Activated naive CD8-positive, alpha-beta T cell treated with anti-CD3 and anti-CD28 coated beads, Interleukin-2, amount 50 U/mL, for 24 hours (primary cell): ENCODE measurements around the gene OPN1SW.

Source experiments
- ATAC-seq: fragments of 150-1000 bp; cut with Tn5 transposase; one replicate; pipeline ENCODE4 v1.10.0; 2021
- DNase-seq: peaks from one replicate; pipeline ENCODE4 v3.0.0; 2021
- H3K27ac Mint-ChIP-seq: one replicate; pipeline ENCODE4 v1.8.0; 2021; ENCODE audit warnings: mild to moderate bottlenecking, mixed read lengths
- H3K27me3 Mint-ChIP-seq: one replicate; pipeline ENCODE4 v1.8.0; 2021; ENCODE audit warnings: mixed read lengths
- H3K36me3 Mint-ChIP-seq: one replicate; pipeline ENCODE4 v1.8.0; 2021; ENCODE audit warnings: low read depth, mixed read lengths
- H3K4me1 Mint-ChIP-seq: one replicate; pipeline ENCODE4 v1.8.0; 2021; ENCODE audit warnings: mixed read lengths
- H3K4me3 Mint-ChIP-seq: one replicate; pipeline ENCODE4 v1.8.0; 2021; ENCODE audit warnings: mild to moderate bottlenecking, moderate library complexity, mixed read lengths
- H3K9me3 Mint-ChIP-seq: one replicate; pipeline ENCODE4 v1.8.0; 2021; ENCODE audit warnings: mixed read lengths

Gene OPN1SW

GRCh38 chr7:128801667-128802418, 26.2 kb upstream of the OPN1SW start:
- H3K36me3 Mint-ChIP-seq = no peaks in the 10 kb centered on the region
- H3K27ac Mint-ChIP-seq = no peak overlapping the region
- ATAC-seq = no peak
- H3K4me3 Mint-ChIP-seq = no peak overlapping the region
- H3K9me3 Mint-ChIP-seq = no peaks in the 10 kb centered on the region
- no peaks in the 10 kb centered on the region for H3K27me3 Mint-ChIP-seq
- no peaks in the 10 kb centered on the region for H3K4me1 Mint-ChIP-seq
- no peak for DNase-seq

GRCh38 chr7:128801003-128801402, 25.4 kb upstream of the OPN1SW start:
- no peak for DNase-seq
- Mint-ChIP-seq H3K36me3 (no peaks in the 10 kb centered on the region), H3K27me3 (no peaks in the 10 kb centered on the region), H3K4me3 (no peak overlapping the region), H3K9me3 (no peaks in the 10 kb centered on the region), H3K27ac (no peak overlapping the region), H3K4me1 (no peaks in the 10 kb centered on the region)
- no peak for ATAC-seq

GRCh38 chr7:128800567-128800966, 25.0 kb upstream of the OPN1SW start:
- ATAC-seq (no peak), DNase-seq (no peak)
- Mint-ChIP-seq H3K27ac (no peak overlapping the region), H3K9me3 (no peaks in the 10 kb centered on the region), H3K4me1 (no peaks in the 10 kb centered on the region), H3K36me3 (no peaks in the 10 kb centered on the region), H3K27me3 (no peaks in the 10 kb centered on the region), H3K4me3 (no peak overlapping the region)

- H3K27me3 Mint-ChIP-seq = no peaks in the 10 kb centered on the region
- no peak for ATAC-seq
- no peaks in the 10 kb centered on the region for H3K4me1 Mint-ChIP-seq
- no peaks in the 10 kb centered on the region for H3K36me3 Mint-ChIP-seq
- no peak for DNase-seq
- H3K4me3 Mint-ChIP-seq = no peak overlapping the region
- no peak overlapping the region for H3K27ac Mint-ChIP-seq
- no peaks in the 10 kb centered on the region for H3K9me3 Mint-ChIP-seq
Measured at GRCh38 chr7:128799451-128799850, 23.9 kb upstream of the OPN1SW start.

DNA sequence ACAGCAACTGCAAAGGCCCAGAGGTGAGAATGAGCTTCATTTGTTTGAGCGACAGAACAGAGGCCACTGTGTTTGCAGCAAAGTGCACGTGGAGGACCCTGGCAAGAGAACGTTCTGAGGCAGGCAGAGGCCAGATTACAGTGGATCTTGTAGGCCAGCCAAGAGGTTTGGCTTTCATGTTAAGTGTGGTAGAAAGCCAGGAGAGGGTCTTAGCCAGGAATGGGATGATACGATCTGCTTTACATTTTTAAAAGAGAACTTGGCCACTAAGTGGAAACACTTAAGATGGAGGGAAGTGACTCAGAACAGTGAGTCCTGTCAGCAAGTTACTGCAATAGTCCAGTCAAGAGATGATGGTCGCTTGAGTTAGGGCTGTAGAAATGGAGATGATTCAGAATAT, 20.7 kb upstream of the OPN1SW start:
- H3K4me3 Mint-ChIP-seq = no peak overlapping the region
- no peaks in the 10 kb centered on the region for H3K36me3 Mint-ChIP-seq
- H3K9me3 Mint-ChIP-seq = no peaks in the 10 kb centered on the region
- no peak for ATAC-seq
- no peak overlapping the region for H3K27ac Mint-ChIP-seq
- DNase-seq = no peak
- H3K27me3 Mint-ChIP-seq = no peaks in the 10 kb centered on the region
- no peaks in the 10 kb centered on the region for H3K4me1 Mint-ChIP-seq

GRCh38 chr7:128795129-128795528, 19.5 kb upstream of the OPN1SW start:
- no peaks in the 10 kb centered on the region for H3K36me3 Mint-ChIP-seq
- no peak overlapping the region for H3K27ac Mint-ChIP-seq
- peaks cover 3% of the 10 kb centered on the region for H3K27me3 Mint-ChIP-seq
- no peaks in the 10 kb centered on the region for H3K9me3 Mint-ChIP-seq
- no peak overlapping the region for H3K4me3 Mint-ChIP-seq
- H3K4me1 Mint-ChIP-seq = peaks cover 5% of the 10 kb centered on the region
- no peak for DNase-seq
- ATAC-seq = no peak

DNA sequence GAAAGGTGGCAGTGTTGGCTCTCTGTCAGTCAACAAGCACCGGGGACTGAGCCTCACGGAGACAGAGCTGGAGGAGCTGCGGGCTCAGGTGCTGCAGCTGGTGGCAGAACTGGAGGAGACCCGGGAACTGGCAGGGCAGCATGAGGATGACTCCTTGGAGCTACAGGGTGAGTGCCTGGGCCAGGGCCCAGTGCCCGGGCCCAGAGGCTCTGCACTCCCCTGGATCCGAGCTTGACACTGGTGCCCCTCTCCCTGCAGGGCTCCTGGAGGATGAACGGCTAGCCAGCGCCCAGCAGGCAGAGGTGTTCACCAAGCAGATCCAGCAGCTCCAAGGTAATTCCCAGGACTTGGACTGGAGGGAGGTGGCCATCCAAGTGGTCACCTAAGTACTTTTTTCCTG, 18.8 kb upstream of the OPN1SW start:
- peaks cover 7% of the 10 kb centered on the region for H3K27me3 Mint-ChIP-seq
- H3K9me3 Mint-ChIP-seq = no peaks in the 10 kb centered on the region
- no peak overlapping the region for H3K4me3 Mint-ChIP-seq
- H3K36me3 Mint-ChIP-seq = no peaks in the 10 kb centered on the region
- peaks cover 6% of the 10 kb centered on the region for H3K4me1 Mint-ChIP-seq
- H3K27ac Mint-ChIP-seq = no peak overlapping the region
- ATAC-seq (no peak), DNase-seq (no peak)

GRCh38 chr7:128794020-128794419, 18.4 kb upstream of the OPN1SW start:
- DNase-seq (no peak), ATAC-seq (no peak)
- H3K27ac Mint-ChIP-seq = no peak overlapping the region
- H3K4me3 Mint-ChIP-seq = no peak overlapping the region
- H3K27me3 Mint-ChIP-seq = peaks cover 7% of the 10 kb centered on the region
- no peaks in the 10 kb centered on the region for H3K9me3 Mint-ChIP-seq
- peaks cover 6% of the 10 kb centered on the region for H3K4me1 Mint-ChIP-seq
- H3K36me3 Mint-ChIP-seq = no peaks in the 10 kb centered on the region

- peaks cover 6% of the 10 kb centered on the region for H3K4me1 Mint-ChIP-seq
- no peaks in the 10 kb centered on the region for H3K9me3 Mint-ChIP-seq
- no peaks in the 10 kb centered on the region for H3K36me3 Mint-ChIP-seq
- ATAC-seq = no peak
- no peak for DNase-seq
- no peak overlapping the region for H3K27ac Mint-ChIP-seq
- H3K4me3 Mint-ChIP-seq = no peak overlapping the region
- peaks cover 7% of the 10 kb centered on the region for H3K27me3 Mint-ChIP-seq
Measured at GRCh38 chr7:128793181-128793547, 17.6 kb upstream of the OPN1SW start.

DNA sequence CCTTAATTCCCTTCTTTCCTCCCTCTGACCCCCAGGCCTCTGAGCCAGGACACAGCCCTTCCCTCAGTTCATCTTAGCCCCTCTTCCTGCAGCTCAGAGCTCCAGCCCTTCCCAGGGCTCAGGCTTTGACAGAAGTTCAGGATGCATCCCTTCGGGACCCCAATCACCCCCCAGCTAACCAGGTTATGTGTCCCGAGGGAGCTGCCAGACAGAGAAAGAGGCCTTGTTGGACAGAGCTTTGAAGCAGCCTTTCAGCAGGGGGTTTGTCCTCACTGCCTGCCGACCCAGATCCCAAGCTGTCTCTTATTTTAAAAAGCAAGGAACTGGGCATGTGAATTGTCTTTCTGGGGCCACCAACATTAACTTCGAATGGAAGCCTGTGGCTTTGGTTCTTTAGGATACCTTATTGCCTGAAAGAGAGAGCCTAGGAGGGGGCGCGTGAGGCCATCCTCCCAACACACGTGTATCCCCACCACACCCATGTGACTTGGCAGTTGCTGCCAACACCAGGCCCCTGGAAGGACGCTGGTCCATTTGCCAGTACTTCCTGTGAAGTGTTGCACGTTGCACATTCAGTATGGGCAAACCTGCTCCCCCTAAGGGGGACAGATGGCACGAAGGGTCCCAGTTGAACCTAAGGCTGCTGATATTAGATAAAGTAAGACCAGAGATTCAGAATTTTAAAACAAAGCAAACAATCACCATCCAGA, 17.0 kb upstream of the OPN1SW start:
- H3K27me3 Mint-ChIP-seq = peaks cover 7% of the 10 kb centered on the region
- H3K4me1 Mint-ChIP-seq = peaks cover 6% of the 10 kb centered on the region
- H3K4me3 Mint-ChIP-seq = peak overlapping the region; percentile 23
- no peak overlapping the region for H3K27ac Mint-ChIP-seq
- no peaks in the 10 kb centered on the region for H3K36me3 Mint-ChIP-seq
- DNase-seq (no peak), ATAC-seq (no peak)
- H3K9me3 Mint-ChIP-seq = no peaks in the 10 kb centered on the region

- Mint-ChIP-seq H3K4me1 (peaks cover 6% of the 10 kb centered on the region), H3K36me3 (no peaks in the 10 kb centered on the region), H3K27me3 (peaks cover 10% of the 10 kb centered on the region), H3K27ac (no peak overlapping the region), H3K4me3 (peak overlapping the region; percentile 81), H3K9me3 (no peaks in the 10 kb centered on the region)
- no peak for ATAC-seq
- DNase-seq = no peak
Measured at GRCh38 chr7:128791972-128792327, 16.4 kb upstream of the OPN1SW start.

DNA sequence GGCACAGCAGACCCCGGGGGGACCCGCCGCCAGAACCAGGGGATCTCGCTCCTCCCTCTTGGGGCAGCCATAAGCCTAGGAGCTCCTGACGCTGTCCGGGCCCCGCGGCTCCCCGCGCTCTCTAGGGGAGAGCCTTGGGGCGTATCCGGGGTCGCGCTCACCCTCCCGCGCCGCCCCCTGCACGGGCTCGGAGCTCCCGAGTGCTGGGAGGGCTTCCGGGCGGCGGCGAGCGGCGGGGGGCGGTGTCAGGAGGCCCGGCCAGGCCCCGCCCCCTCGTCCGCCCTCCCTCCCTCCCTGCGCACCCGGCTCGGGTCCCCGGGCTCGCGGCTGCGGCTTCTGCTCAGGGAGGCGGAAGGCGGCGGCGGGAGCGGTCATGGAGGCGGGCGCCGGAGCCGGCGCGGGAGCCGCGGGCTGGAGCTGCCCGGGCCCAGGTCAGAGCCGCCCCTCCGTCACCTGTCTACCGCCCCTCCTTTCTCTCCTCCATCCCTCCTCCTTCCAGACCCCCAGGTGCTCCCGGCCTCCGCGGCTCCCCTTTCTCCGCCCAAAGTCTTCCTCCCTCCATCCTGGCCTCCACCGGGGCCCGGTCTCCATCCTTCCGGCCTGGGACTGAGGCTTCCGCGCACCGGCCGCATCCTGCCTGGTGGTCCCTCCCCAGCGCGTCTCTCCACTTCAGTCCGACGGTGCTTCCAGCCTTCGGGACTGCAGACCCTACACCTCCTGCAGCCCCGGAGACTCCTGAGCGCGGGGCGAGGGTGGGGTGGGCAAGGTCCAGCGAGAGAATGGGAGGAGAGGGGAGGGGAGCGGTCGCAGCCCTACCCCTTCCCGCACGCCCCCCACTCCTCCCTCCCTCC, 15.8 kb upstream of the OPN1SW start, which contains the start of gene CCDC136:
CCDC136 (plus strand) TSS at position 848 of the 851 bp plus-strand sequence. CDS start 444 bp downstream, outside the sequence.
- H3K4me3 Mint-ChIP-seq = peak within 1 kb of the TSS; percentile 81
- no peak within 1 kb of the TSS for H3K27ac Mint-ChIP-seq
- H3K9me3 Mint-ChIP-seq = no peaks in the 10 kb centered on the region
- H3K4me1 Mint-ChIP-seq = peaks cover 6% of the 10 kb centered on the region
- no peaks in the 10 kb centered on the region for H3K36me3 Mint-ChIP-seq
- peaks cover 10% of the 10 kb centered on the region for H3K27me3 Mint-ChIP-seq
- ATAC-seq = peak; percentile 86
- DNase-seq = peak; percentile 80

DNA sequence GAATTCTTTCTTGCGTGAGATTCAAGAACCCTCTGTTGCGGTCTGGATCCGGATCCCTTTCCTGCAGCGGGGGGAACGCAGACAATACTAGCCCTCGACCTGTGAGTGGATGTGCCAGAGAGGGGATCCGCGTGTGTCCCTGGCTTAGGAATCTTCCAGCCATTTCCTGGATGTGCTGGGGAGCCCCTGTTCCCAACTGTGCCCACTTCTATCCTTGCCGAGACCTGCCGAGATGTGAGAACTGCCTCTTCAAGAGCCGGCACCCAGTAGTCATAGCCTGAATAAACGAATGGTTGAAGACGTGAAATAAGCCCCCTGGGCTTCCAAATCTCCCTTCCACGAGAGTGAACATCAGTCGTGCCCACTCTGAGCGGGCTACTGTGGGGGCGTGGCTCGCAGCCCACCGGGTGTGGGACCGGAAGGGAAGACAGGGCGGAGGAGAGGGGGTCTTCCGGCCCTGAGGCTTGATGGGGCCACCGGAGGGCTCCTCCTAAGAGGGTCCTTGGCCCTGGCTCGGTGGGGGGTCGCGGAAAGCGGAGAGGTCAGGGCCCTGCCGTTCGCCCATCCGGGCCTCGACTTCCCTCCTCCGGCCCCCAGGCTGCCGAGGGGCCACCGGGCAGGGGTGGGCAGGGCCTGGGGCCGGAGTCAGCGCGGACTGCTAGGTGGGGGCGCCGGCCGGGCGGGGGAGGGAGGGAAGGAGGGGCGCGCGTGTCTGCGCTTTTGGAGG, 14.9 kb upstream of the OPN1SW start:
- ATAC-seq (no peak), DNase-seq (no peak)
- peak overlapping the region; percentile 65 for H3K27ac Mint-ChIP-seq
- H3K9me3 Mint-ChIP-seq = no peaks in the 10 kb centered on the region
- H3K4me3 Mint-ChIP-seq = peak overlapping the region; percentile 81
- H3K36me3 Mint-ChIP-seq = no peaks in the 10 kb centered on the region
- peaks cover 10% of the 10 kb centered on the region for H3K27me3 Mint-ChIP-seq
- H3K4me1 Mint-ChIP-seq = peaks cover 6% of the 10 kb centered on the region
